Measurements from ENCODE around the gene WWC2.

GRCh38 chr4:183256343-183256742 lies 157.3 kb downstream of the WWC2 start:
- TF ChIP-seq CTCF (conservative IDR thresholded peaks at IDR 0.05; ENCODE audit: low read length) (no peak), EZH2phosphoT487 (IDR thresholded peaks at IDR 0.05; ENCODE audit: borderline replicate concordance) (no peak)

Measured in Loucy (cell line).